Measurements from ENCODE around the gene SIK1.
"Not testable (repeated sequence)": the region's sequence is repeated elsewhere in the genome, so short reads cannot be mapped to it uniquely, and the experiment has no call there.

DNA sequence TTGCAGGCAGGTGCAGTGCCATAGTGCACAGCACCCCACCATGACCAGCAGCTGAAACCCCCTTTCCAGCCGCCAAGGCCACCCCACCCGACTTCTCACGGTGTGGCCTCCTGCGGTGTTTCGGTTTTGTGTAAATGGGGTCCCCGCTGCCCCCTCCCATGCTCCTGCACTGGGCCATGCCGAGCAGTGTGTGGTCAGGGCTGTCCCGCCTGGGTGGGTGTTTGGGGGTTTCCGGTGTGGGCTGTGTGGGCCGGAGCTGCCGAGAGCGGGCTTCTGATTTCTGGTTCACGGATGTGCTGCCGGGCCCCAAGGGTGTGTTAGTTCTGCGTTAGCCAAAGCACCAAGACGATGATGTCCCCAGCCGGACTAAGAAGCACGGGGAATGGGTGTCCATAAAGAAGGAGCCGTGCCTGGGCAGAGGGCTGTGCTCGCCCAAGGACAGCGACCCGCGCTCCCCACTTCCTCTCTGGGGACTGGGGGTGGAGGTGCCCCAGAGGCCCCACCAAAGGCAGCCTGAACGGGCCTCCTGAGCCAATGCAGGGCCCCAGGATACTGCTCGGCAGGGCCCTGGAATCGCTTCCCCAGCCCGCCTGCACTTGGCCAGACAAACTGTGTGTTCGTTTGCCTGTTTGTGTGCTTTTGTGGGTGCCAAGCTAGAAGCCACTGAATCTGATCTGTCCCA, 45.9 kb downstream of the SIK1 start:
- TF ChIP-seq POLR2AphosphoS5, POLR2A (IDR thresholded peaks at IDR 0.05): not testable (repeated sequence)
- TF ChIP-seq, protein P1, sequence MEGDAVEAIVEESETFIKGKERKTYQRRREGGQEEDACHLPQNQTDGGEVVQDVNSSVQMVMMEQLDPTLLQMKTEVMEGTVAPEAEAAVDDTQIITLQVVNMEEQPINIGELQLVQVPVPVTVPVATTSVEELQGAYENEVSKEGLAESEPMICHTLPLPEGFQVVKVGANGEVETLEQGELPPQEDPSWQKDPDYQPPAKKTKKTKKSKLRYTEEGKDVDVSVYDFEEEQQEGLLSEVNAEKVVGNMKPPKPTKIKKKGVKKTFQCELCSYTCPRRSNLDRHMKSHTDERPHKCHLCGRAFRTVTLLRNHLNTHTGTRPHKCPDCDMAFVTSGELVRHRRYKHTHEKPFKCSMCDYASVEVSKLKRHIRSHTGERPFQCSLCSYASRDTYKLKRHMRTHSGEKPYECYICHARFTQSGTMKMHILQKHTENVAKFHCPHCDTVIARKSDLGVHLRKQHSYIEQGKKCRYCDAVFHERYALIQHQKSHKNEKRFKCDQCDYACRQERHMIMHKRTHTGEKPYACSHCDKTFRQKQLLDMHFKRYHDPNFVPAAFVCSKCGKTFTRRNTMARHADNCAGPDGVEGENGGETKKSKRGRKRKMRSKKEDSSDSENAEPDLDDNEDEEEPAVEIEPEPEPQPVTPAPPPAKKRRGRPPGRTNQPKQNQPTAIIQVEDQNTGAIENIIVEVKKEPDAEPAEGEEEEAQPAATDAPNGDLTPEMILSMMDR (IDR thresholded peaks at IDR 0.05) = not testable (repeated sequence)
